Dermis blood vessel endothelial cell (primary cell): ENCODE data around the gene DNAJC22. TPM values are rescaled to one million over a fixed set of nuclear protein-coding genes. Genes with fewer than 3 reads are reported as not detected.
"Not testable (repeated sequence)": the region's sequence is repeated elsewhere in the genome, so short reads cannot be mapped to it uniquely, and the experiment has no call there.

Experiments
- DNase-seq: peaks from one replicate; pipeline ENCODE4 v3.0.0; 2010
- total RNA-seq: library from RNA; depleted of rRNA; stranded (reverse); fragments of >200 nt; gene quantifications from 2 replicates; pipeline ENCODE4 v1.2.3, GENCODE V29; 2014

DNAJC22 gene
- total RNA-seq, 1 donor from 2014 or later = 0.85 TPM

- peak; percentile 90 for DNase-seq
These were observed 15.1 kb upstream of the DNAJC22 start for GRCh38 chr12:49331380-49332222.

GRCh38 chr12:49332441-49332861, 14.2 kb upstream of the DNAJC22 start:
- no peak for DNase-seq

- DNase-seq = peak; percentile 12
These were observed 13.8 kb upstream of the DNAJC22 start for GRCh38 chr12:49332891-49333371.

- DNase-seq = not testable (repeated sequence)
These were observed 12.9 kb upstream of the DNAJC22 start for GRCh38 chr12:49333778-49334177.

GRCh38 chr12:49334226-49334625, 12.5 kb upstream of the DNAJC22 start:
- DNase-seq = no peak

- DNase-seq = no peak
These were observed 12.0 kb upstream of the DNAJC22 start for GRCh38 chr12:49334681-49335080.

GRCh38 chr12:49335118-49335954, 11.4 kb upstream of the DNAJC22 start:
- DNase-seq = no peak

GRCh38 chr12:49335955-49336644, 10.6 kb upstream of the DNAJC22 start:
- no peak for DNase-seq

- peak; percentile 77 for DNase-seq
These were observed 9.8 kb upstream of the DNAJC22 start, which contains the start of gene C1QL4 for GRCh38 chr12:49336645-49337584. Gene C1QL4 (minus strand): TSS chr12:49337188. CDS start chr12:49336477, 711 bp downstream.

- DNase-seq = no peak
These were observed 7.7 kb upstream of the DNAJC22 start for GRCh38 chr12:49338830-49339463.

- DNase-seq = no peak
These were observed 7.2 kb upstream of the DNAJC22 start for GRCh38 chr12:49339464-49339861.

- no peak for DNase-seq
These were observed 6.4 kb upstream of the DNAJC22 start for GRCh38 chr12:49340095-49340870.

GRCh38 chr12:49340971-49341776, 5.5 kb upstream of the DNAJC22 start:
- no peak for DNase-seq

- DNase-seq = no peak
These were observed 5.0 kb upstream of the DNAJC22 start for GRCh38 chr12:49341777-49342065.

GRCh38 chr12:49342066-49342913, 4.4 kb upstream of the DNAJC22 start:
- peak; percentile 82 for DNase-seq

- no peak for DNase-seq
These were observed 3.6 kb upstream of the DNAJC22 start for GRCh38 chr12:49342914-49343731.

- DNase-seq = no peak
These were observed 2.1 kb upstream of the DNAJC22 start for GRCh38 chr12:49344486-49345050.
